ENCODE measurements around the gene TEKT5. TPM values are rescaled to one million over a fixed set of nuclear protein-coding genes. Genes with fewer than 3 reads are reported as not detected.
A peak's percentile ranks its signal among the peaks of the same experiment; 100 is the strongest.

The TEKT5 gene
- 1.1 TPM in 1 of 2 replicates, not detected in the other for total RNA-seq (2011; cell fraction: chromatin; rRNA removed; ENCODE audit: low replicate concordance)
- total RNA-seq (2011; cell fraction: nucleolus; rRNA removed), result 0.66 and 0.67 TPM in 2 replicates
- total RNA-seq (2011; cell fraction: nucleoplasm; rRNA removed), result 0.29 TPM in 1 of 2 replicates, not detected in the other
- total RNA-seq (2014; rRNA removed) (0.37 TPM in 1 of 2 replicates, not detected in the other), total RNA-seq (2014; rRNA removed; fragmentation: Illumina TruSeq; extraction: Trizol) (not detected in 2 replicates), total RNA-seq (2015; rRNA removed; fragmentation: Illumina TruSeq; extraction: Trizol) (not detected in 2 replicates), total RNA-seq (2021) (not detected in 2 replicates), polyA plus RNA-seq (2011; rRNA removed) (0.10 and 0.23 TPM in 2 replicates), polyA plus RNA-seq (2014; fragmentation: Illumina TruSeq; extraction: Trizol) (0.19 TPM in 1 of 2 replicates, not detected in the other), polyA plus RNA-seq (2014; fragmentation: Nextera tagmentation; extraction: Ambion mirVana) (not detected), polyA plus RNA-seq (2014; rRNA removed) (1.1 TPM in 1 of 2 replicates, not detected in the other), polyA minus RNA-seq (2011; rRNA and poly(A)+ RNA removed) (not detected in 2 replicates), Bru-seq, nascent RNA (percentile 13 among the genes with signal in this experiment), BruChase-seq, experiment 1, labeled RNA remaining after a 2-hour chase (percentile 10 among the genes with signal in this experiment), BruChase-seq, experiment 2, labeled RNA remaining after a 6-hour chase (percentile 13 among the genes with signal in this experiment)
- polyA plus RNA-seq (2011; cell fraction: cytosol; rRNA removed), result 0.18 TPM in 1 of 2 replicates, not detected in the other
- 0.18 and 0.32 TPM in 2 replicates for polyA plus RNA-seq (2011; cell fraction: nucleus; rRNA removed)
- polyA plus RNA-seq (2012), result 0.09 and 0.17 TPM in 2 replicates
- polyA minus RNA-seq (2011; cell fraction: cytosol; rRNA and poly(A)+ RNA removed), result not detected in 2 replicates
- polyA minus RNA-seq (2011; cell fraction: nucleus; rRNA and poly(A)+ RNA removed), result 0.78 TPM in 1 of 2 replicates, not detected in the other
- long read RNA-seq, experiment 1, result 0 reads
- long read RNA-seq, experiment 2, partial matches to known transcripts, result 0 of 1 reads
- long read RNA-seq, experiment 2, other reads (novel, unspliced or antisense), result 1 of 1 reads
- long read RNA-seq, experiment 3, result 0 reads

GRCh38 chr16:10694830-10695229 is at the start of gene TEKT5:
TEKT5 (minus strand) TSS chr16:10694930; CDS start chr16:10694873, 57 bp downstream.
- intact Hi-C loops (cut with micrococcal nuclease), result no loop called here
- WGBS (ENCODE audit: insufficient coverage, low coverage, missing lambda C conversion rate), result 2% methylated on average over 5 of the region's 5 CpGs
- CTCF ChIA-PET (ENCODE audit: low intra/inter-chr PET ratio), result interaction anchor here (0.6 kb wide), 1 partner anchor 173 kb away, joined by 3 read pairs; no protein-coding TSS in a partner anchor
- H3K4me1 ChIP-seq (replicated peaks in 1 of 2; ENCODE audit: control insufficient read depth in 2 of 2, insufficient read depth in 2 of 2, low read length in 2 of 2), result peaks cover 0 to 4% of the 10 kb centered on the region in 2 experiments; a peak in 2 of 5 replicates
- DNase-seq (ENCODE audit: extremely low read depth in 1 of 4, low spot score in 3 of 4) (peak in 1 of 4 experiments; percentile 16), ATAC-seq (peak; percentile 54; the same call in 1 of the 3 replicates), FAIRE-seq (peak; percentile 23)
- no peaks in the 10 kb centered on the region for H3K9me3 ChIP-seq (replicated peaks; ENCODE audit: control insufficient read depth, insufficient read depth, low read depth, low read length)
- H3K4me2 ChIP-seq (ENCODE audit: insufficient read depth, low read length), result no peak within 1 kb of the TSS
- no TSS peak for BruUV-seq (replicated peaks)
- H3K27ac ChIP-seq (ENCODE audit: extremely low read depth, low read depth, low read length), result no peak within 1 kb of the TSS
- H3K4me3 ChIP-seq, result no peak within 1 kb of the TSS
- no peaks in the 10 kb centered on the region for H3K79me2 ChIP-seq (ENCODE audit: control insufficient read depth, insufficient read depth, low read length)
- in situ Hi-C loops (cut with MboI), result no loop called here
- no peaks in the 10 kb centered on the region for H4K20me1 ChIP-seq (replicated peaks; ENCODE audit: control insufficient read depth, insufficient read depth, low read length)
- H3K27me3 ChIP-seq (ENCODE audit: control insufficient read depth in 2 of 2, insufficient read depth in 2 of 2, low read length in 2 of 2), result peaks cover 27 to 40% of the 10 kb centered on the region in 2 experiments
- no peak for TF ChIP-seq BACH1 (tag; IDR thresholded peaks at IDR 0.05)
- peak; percentile 37; the same call in 1 of the 2 replicates for TF ChIP-seq NFE2 (IDR thresholded peaks at IDR 0.05; ENCODE audit: low read depth)
- TF ChIP-seq C11orf30 (IDR thresholded peaks at IDR 0.05; ENCODE audit: low read depth), result peak; percentile 29
- no peak for TF ChIP-seq ESRRA (IDR thresholded peaks at IDR 0.05; ENCODE audit: borderline replicate concordance, low read depth)
- no peak for TF ChIP-seq ZNF583 (CRISPR knock-in tag; IDR thresholded peaks at IDR 0.05)
- no peak for TF ChIP-seq ZNF77 (CRISPR knock-in tag; IDR thresholded peaks at IDR 0.05)
- no peak for TF ChIP-seq EHMT2 (IDR thresholded peaks at IDR 0.05)
- no peak for TF ChIP-seq SNAPC5 (CRISPR knock-in tag; IDR thresholded peaks at IDR 0.05)
- TF ChIP-seq ZBTB33 (CRISPR knock-in tag; IDR thresholded peaks at IDR 0.05), result no peak
- H2AFZ ChIP-seq (ENCODE audit: low read depth, low read length), result no peak within 1 kb of the TSS
- POLR2A ChIA-PET, result interaction anchor here (0.7 kb wide), 1 partner anchor 11 kb away, joined by 3 read pairs; no protein-coding TSS in a partner anchor
- H3K9me1 ChIP-seq (ENCODE audit: control insufficient read depth, insufficient read depth, low read length), result no peaks in the 10 kb centered on the region
- H3K9ac ChIP-seq (ENCODE audit: insufficient read depth in 1 of 2, low read depth in 2 of 2, low read length in 2 of 2), result no peak within 1 kb of the TSS
- no peaks in the 10 kb centered on the region for H3K36me3 ChIP-seq (ENCODE audit: control insufficient read depth, insufficient read depth, low read length)
